IPS-18c (cell line): ENCODE results near the gene PJA1.

Experiments used
- H3K4me3 ChIP-seq: 2 replicates; pipeline ENCODE4 v1.7.0; 2013; ENCODE audit warnings: low read depth, mild to moderate bottlenecking, low read length, moderate library complexity; ENCODE audit not compliant: insufficient read depth
- H3K9me3 ChIP-seq: one replicate; pipeline ENCODE4 v1.6.1; 2013; ENCODE audit warnings: mild to moderate bottlenecking, low read length, moderate library complexity; ENCODE audit not compliant: control insufficient read depth, insufficient read depth

The PJA1 gene

DNA sequence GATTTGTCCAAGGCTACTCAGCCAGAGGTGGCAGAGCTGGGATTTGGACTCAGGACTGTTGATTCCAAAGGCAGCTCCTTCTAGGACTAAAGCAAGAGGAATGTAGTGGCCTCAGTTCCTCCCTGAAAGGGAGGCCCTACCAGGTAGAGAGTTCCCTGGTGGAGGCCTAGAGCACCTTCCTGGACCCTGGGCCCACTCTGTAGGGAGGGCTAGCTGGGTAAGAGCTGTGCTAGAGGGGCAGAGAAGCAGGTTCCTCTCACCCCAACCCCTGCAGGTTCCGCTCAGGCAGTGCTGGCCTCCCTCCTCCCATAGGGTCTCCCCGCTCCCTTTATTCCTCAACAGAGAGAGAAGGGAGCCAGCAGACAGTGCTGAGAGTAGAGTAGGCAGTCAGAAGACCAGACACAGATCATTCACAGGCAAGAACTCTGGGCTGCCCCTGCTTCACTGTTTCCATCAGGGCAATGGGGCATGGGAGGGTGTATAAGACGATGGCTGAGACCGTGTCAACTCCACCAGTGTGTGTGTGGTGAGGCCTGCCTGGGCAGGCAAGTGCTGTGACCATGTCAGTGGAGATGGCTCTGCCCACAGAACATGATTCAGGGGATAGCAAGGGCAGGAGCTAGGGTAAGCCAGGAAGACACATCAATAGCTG is 12.4 kb upstream of the PJA1 start:
- Histone ChIP-seq H3K9me3 (peaks cover 5% of the 10 kb centered on the region), H3K4me3 (no peak overlapping the region)

DNA sequence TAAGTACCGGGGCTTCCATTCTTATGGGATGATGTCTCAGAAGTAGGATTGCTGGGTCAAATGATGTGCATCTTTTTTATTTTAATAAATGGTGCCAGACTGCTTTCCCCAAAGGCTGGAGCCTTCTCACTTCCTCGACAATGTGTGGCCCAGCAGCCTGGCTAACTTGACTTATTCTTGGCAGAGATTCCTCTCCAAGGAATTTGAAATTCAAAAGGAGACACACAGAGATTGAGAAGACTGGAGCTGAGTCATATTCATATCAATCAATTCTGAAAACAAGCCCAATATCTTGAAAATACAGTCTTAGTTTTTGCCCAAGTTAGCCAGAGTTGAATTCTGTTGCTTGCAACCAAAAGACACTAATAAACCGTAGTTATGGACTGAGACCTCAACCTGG is 10.8 kb upstream of the PJA1 start:
- Histone ChIP-seq H3K9me3 (peaks cover 5% of the 10 kb centered on the region), H3K4me3 (no peak overlapping the region)

DNA sequence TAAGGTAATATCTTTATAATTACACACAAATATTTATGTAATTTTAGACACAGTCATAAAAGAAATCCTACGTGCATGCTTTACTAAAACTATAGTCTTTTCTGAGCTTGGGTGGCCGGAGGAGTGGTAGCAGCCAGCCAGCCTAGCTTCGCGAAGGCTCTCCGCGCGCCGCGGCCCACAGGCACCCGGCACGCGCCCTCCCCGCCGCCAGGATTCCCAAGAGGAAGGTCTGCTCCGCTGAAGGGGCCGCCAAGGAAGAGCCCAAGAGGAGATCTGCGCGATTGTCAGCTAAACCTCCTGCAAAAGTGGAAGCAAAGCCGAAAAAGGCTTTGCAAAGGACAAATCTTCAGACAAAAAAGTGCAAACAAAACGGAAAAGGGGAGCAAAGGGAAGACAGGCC is 8.7 kb upstream of the PJA1 start:
- Histone ChIP-seq H3K9me3 (peaks cover 2% of the 10 kb centered on the region), H3K4me3 (no peak overlapping the region)

DNA sequence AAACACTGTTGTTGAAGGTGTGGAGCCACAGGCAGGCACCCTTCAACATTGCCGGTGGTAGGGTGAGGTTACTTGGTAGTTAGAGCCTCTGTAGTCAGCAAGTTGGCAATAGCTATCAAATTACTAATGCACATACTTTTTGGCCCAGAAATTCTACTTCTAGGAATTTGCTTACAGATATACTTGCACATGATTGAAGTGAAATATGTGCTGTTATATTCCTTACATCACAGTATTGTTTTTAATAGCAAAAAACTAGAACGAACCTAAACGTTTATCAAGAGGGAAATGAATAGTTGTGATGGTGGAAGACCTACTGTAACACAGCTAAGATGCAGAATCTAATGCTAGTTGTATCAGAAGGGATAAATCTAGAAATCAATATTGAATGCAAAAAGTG is 7.7 kb upstream of the PJA1 start:
- Histone ChIP-seq H3K4me3 (no peak overlapping the region), H3K9me3 (peaks cover 2% of the 10 kb centered on the region)

DNA sequence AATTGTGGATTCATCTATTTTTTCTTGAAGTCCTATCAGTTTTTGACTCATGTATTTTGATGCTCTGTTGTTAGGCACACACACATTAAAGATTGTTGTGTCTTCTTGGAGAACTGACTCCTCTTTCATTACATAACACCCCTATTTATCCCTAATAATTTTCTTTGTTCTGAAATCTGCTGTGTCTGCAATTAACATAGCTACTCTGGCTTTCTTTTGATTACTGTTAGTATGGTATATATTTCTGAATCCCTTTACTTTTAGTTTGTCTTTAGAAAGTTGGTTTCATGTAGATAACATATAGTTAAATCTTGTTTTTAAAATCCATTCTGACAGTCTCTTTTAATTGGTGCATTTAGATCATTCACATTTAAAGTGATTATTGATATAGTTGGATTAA is 5.1 kb upstream of the PJA1 start:
- Histone ChIP-seq H3K9me3 (no peaks in the 10 kb centered on the region), H3K4me3 (no peak overlapping the region)

DNA sequence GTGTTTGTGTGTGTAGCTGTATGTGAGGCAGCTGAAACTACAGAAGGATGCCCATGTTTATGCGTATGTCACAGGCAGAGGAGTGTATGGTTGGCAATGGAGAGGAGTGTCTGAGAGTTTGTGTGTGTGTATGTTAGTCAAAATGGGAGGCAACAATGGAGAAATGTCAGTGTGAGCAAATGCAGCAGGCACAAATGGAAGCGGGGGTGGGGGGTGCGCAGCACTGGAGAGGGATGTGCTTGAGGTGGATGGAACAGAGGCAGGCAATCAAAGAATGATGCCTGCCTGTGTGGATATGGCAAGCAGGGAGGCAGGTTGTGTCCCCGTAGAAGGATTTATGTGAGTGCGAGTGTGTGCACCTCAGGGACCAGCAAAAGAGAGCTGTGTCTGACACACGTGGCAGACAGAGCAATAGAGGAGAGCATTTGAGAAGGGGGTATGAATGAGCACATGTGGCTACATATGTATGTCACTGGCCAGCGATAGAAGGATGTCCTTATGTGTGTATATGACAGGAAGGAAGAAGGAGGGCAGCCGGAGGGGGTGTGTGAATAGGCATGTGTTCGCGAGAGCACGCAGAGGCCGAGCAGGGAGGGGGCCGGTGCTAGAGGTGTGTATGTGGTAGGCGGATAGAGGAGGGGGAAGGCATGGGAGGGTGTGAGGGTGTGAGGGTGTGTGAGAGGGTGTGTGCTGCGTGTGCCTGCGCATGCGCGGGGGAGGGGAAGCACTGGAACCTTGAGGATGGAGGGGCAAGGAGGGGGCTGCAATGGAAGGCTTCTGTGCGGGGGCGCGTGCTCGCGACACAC is 1.1 kb downstream of the PJA1 start:
- H3K4me3 ChIP-seq, result peak overlapping the region; percentile 12
- H3K9me3 ChIP-seq, result no peaks in the 10 kb centered on the region

DNA sequence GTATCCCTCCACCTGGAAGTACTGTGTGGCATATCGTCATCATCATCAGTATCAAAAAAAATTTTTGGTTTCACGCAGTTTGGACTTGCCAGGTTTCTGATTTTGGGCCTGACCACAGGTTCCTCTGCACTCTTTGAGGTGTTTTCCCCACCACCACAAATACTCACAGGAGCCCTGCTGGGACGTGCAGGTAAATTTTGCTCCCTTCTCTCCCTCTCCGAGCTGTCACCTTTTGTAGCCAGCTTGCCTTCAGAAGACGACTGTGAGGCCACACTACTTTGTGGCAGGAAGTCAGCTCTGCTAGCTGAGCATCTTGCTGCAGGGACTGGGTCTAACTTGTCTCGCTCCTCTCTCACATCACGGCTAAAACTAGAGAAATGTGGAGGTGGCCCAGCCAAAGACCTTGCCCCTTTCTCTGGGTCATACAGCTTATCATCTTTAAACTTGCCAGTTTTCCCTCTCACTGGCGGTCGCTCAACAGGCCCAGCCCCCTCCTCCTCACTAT is 2.8 kb downstream of the PJA1 start:
- Histone ChIP-seq H3K4me3 (no peak overlapping the region), H3K9me3 (no peaks in the 10 kb centered on the region)

DNA sequence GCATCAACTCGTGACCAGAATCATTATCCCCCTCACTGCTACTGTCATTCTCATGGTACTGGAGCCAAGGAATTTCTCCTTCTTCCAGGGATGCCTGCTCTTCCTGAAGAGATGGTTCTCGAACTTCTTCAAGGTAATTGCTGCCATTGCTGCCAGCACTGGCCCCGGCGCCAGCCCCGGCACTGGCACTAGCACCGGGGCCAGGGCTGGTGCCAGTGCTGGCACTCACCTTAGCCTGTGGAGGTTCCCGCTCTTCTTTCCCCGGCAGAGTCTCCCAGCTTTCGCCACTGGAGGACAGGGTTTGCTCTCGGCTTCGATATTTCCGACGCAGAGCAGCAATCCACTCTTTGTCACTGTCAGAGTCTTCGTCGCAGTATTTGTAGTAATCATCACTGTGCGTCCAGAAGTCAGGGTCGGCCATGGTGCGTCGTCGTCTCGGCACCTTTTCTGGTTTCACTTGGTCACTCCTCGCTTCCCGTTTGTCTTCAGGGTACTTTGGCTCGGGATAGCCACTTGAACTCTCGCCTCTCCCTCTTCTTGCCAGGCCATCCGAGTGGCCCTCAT is 3.4 kb downstream of the PJA1 start:
- Histone ChIP-seq H3K9me3 (no peaks in the 10 kb centered on the region), H3K4me3 (no peak overlapping the region)

GRCh38 chrX:69161371-69161770 is 3.9 kb downstream of the PJA1 start:
- H3K4me3 ChIP-seq, result no peak overlapping the region

DNA sequence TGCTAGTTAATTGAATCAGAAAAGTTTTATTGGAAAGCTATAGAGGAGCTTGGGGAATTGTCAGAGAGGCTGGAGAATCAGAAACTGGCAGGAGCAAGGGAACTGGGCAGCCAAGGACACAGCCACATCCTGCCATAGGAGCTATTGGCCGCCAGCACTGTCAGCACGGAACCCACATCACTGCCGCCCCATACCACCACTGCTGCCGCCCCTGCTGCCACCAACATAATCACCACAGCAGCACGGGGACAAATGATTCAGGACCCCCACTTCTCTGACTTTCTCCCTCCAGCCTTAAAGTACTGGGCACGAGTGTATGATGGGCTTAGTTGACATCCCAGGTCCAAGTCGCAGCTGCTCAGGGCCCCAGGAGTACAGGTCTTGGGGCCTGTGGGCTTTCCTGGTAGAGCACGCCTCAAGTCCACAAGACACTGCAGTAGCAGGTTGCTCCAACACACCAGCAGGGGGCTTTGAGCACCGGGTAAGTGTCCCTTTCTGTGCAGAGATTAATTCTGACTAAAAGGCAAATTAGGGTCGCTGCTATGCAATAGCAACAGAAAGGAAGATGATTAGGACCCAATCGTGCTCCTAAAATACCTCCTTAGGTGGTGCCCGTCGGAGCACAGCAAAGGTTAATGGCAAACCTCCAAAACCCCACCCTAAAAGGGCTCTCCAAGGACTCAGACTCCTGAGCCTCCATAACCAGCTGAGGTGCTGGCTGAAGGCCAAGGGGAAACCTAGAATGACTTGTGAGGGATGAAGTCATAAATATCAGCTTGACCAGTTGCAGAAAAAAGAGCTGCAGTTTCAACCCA is 6.9 kb downstream of the PJA1 start:
- H3K4me3 ChIP-seq, result no peak overlapping the region
- H3K9me3 ChIP-seq, result peaks cover 4% of the 10 kb centered on the region

More at GRCh38 chrX:69161371-69161770, 3.9 kb downstream of the PJA1 start:
- no peaks in the 10 kb centered on the region for H3K9me3 ChIP-seq

DNA sequence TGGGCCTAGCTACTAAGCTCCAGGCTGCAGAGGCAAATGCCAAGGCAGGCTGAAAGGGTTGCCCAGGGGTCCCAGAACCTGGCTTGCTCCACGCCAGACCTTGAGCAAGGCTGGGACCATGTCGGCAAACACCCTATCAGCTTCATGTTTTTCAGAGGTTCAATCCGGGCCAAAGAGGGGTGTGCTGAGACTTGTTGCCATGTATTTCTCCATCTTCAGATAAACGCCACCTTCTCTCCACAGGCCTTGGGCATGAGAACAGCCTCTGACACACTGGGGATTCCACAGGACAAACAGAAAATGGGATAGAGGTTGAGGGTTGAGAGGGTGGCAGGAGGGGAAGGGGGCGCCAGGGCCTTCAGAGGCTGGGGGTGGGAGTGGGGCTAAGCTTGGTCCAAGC is 8.6 kb downstream of the PJA1 start:
- H3K9me3 ChIP-seq, result peaks cover 4% of the 10 kb centered on the region

GRCh38 chrX:69155786-69156520 is 9.3 kb downstream of the PJA1 start:
- Histone ChIP-seq H3K9me3 (peaks cover 4% of the 10 kb centered on the region), H3K4me3 (no peak overlapping the region)

More for the DNA sequence above, 8.6 kb downstream of the PJA1 start:
- no peak overlapping the region for H3K4me3 ChIP-seq

DNA sequence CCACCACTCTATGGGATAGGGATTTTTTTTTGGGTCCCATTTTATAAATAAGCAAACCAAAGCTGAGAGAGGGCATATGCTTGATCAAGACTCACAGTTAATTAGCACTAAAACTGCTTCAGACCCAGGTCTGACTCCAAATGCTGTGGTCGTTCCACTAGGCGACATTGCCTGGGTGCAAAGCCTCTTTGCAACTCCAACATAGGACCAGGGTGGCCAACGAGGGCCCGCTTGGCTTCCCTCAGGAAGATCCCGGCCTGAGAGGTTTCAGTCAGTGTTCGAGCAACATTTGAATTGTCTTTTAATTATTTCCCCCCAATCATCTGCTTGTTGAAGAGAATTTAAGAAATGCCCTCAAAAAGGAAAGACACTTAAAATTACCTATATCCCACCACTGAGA is 11.2 kb downstream of the PJA1 start:
- peaks cover 4% of the 10 kb centered on the region for H3K9me3 ChIP-seq
- H3K4me3 ChIP-seq, result no peak overlapping the region

GRCh38 chrX:69153060-69153730 is 12.1 kb downstream of the PJA1 start:
- H3K9me3 ChIP-seq, result peaks cover 4% of the 10 kb centered on the region
- H3K4me3 ChIP-seq, result no peak overlapping the region

DNA sequence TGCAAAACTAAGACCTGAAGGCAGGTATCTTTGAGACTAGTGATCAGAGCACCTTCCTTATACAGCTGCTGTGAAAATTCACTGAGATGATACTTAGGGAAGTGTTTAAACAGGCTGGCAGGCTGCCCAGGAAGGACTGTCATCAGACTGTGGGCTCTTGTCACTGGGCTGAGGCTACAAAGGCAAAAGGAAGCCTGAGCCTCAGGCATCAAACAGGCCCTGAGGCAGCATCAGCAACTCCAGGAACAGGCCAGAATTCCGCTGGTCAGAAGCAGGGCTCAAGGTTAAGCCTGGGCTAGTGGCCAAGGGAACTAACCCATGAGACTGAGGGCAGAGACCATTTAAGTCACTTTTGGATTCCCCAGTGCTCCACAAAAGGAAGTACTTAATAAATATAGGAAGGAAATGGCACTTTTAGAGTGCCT is 12.8 kb downstream of the PJA1 start:
- H3K9me3 ChIP-seq, result peaks cover 4% of the 10 kb centered on the region
- H3K4me3 ChIP-seq, result no peak overlapping the region

DNA sequence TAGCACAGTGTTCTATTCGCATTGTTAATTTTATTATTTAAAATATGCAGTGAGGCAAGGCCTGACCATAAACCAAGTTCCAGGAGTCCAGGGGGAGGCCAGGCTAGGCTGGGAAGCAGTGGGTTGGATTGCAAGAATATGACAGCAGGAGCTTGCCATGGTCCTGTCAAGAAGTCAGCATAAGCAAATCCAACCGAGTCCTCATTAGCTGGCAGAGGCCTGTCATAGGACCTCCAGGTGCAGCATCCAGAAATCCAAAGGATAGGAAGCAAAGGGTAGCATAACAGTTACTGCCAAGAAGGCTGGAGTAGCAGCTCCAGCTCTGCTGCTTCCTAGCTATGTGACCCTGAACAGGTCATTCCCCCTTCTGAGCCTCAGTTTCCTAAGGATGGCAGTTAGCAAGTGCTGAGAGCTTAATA is 13.4 kb downstream of the PJA1 start:
- Histone ChIP-seq H3K9me3 (peaks cover 4% of the 10 kb centered on the region), H3K4me3 (no peak overlapping the region)
